T-helper 2 cell treated with Interferon-gamma antibody and Interleukin-4, amounts not matched to agents 5 μg/mL and 100 μg/mL, for 36 hours (primary cell): Measurements from ENCODE around the gene RB1.
"Not testable (repeated sequence)": the region's sequence is repeated elsewhere in the genome, so short reads cannot be mapped to it uniquely, and the experiment has no call there.

Experiments
- DNase-seq: peaks from one replicate; pipeline ENCODE4 v3.0.0; 2021; ENCODE audit warnings: low spot score
- H3K27ac Mint-ChIP-seq: one replicate; pipeline ENCODE4 v1.8.0; 2021; ENCODE audit warnings: mild to moderate bottlenecking, mixed read lengths
- H3K27me3 Mint-ChIP-seq: one replicate; pipeline ENCODE4 v1.8.0; 2021; ENCODE audit warnings: low read depth, mixed read lengths
- H3K36me3 Mint-ChIP-seq: one replicate; pipeline ENCODE4 v1.8.0; 2021; ENCODE audit warnings: low read depth, mixed read lengths
- H3K4me1 Mint-ChIP-seq: one replicate; pipeline ENCODE4 v1.8.0; 2021; ENCODE audit warnings: low read depth, mixed read lengths
- H3K4me3 Mint-ChIP-seq: one replicate; pipeline ENCODE4 v1.8.0; 2022; ENCODE audit warnings: mild to moderate bottlenecking, moderate library complexity, mixed read lengths
- H3K9me3 Mint-ChIP-seq: one replicate; pipeline ENCODE4 v1.8.0; 2021; ENCODE audit warnings: mixed read lengths

Gene RB1

DNA sequence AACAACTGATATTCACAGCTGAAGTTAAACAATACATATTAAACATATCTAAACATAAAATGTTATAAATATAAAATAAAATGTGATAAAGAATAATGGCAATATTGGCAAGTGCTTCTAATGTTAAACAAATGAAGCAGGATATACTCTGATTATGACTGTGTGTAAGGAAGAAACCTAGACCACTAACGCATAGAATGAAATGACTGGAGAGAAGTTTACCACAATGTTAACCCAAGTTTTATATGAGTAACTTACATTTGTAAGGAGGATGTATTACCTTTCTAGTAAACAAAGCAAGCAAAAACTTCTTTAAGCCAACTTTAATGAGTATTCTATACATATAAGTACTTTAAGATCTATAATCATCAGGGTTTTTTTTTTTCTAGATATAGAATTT, 43.0 kb downstream of the RB1 start:
- Mint-ChIP-seq H3K4me3 (no peak overlapping the region), H3K27me3 (no peaks in the 10 kb centered on the region), H3K27ac (no peak overlapping the region), H3K4me1 (peaks cover 17% of the 10 kb centered on the region), H3K9me3 (peaks cover 16% of the 10 kb centered on the region), H3K36me3 (peaks cover 50% of the 10 kb centered on the region)
- no peak for DNase-seq

DNA sequence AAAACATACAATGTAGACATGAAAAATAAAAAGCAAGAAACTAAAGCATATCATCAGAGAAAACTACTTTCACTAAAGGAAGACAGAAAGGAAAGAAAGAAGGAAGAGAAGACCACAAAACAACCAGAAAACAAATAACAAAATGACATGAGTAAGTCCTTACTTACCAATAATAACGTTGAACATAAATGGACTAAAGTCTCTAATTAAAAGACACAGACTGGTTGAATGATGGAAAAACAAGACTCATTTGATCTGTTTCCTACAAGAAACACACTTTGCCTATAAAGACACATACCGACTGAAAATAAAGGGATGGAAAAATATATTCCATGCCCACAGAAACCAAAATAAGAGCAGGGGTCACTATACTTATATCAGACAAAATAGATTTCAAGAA, 46.0 kb downstream of the RB1 start:
- H3K4me3 Mint-ChIP-seq, result no peak overlapping the region
- no peak for DNase-seq
- no peak overlapping the region for H3K27ac Mint-ChIP-seq
- peaks cover 12% of the 10 kb centered on the region for H3K4me1 Mint-ChIP-seq
- peaks cover 68% of the 10 kb centered on the region for H3K36me3 Mint-ChIP-seq
- H3K27me3 Mint-ChIP-seq, result no peaks in the 10 kb centered on the region
- peaks cover 40% of the 10 kb centered on the region for H3K9me3 Mint-ChIP-seq

DNA sequence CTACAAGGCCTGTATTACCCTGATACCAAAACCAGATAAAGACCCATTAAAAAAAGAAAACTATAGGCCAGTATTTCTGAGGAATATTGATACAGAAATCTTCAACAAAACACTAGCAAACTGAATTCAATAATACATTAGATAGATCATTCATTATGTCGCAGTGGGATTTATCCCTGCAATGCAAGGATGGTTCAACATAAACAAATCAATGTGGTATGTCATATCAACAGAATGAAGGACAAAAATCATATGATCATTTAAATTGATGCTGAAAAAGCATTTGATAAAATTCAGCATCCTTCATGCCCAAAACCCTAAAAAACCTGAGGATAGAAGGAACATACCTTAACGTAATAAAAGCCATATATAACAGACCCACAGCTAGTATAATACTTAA, 50.0 kb downstream of the RB1 start:
- peaks cover 4% of the 10 kb centered on the region for H3K4me1 Mint-ChIP-seq
- no peak overlapping the region for H3K4me3 Mint-ChIP-seq
- H3K27me3 Mint-ChIP-seq, result no peaks in the 10 kb centered on the region
- peaks cover 69% of the 10 kb centered on the region for H3K36me3 Mint-ChIP-seq
- no peak for DNase-seq
- no peak overlapping the region for H3K27ac Mint-ChIP-seq
- peaks cover 52% of the 10 kb centered on the region for H3K9me3 Mint-ChIP-seq

DNA sequence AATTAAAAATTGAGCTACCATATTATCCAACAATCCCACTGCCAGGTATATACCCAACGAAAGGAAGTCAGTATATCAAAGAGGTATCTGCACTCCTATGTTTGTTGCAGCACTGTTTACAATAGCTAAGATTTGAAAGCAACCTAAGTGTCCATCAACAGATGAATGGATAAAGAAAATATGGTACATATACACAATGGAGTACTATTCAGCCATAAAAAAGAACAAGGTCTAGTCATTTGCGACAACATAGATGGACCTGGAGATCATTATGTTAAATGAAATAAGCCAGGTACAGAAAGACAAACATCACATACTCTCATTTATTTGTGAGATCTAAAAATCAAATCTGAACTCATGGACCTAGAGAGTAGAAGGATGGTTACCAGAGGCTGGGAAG, 52.0 kb downstream of the RB1 start:
- not testable (repeated sequence) for H3K4me3 Mint-ChIP-seq, H3K27ac Mint-ChIP-seq, H3K27me3 Mint-ChIP-seq, DNase-seq, H3K4me1 Mint-ChIP-seq
- peaks cover 47% of the 10 kb centered on the region for H3K9me3 Mint-ChIP-seq
- peaks cover 61% of the 10 kb centered on the region for H3K36me3 Mint-ChIP-seq

DNA sequence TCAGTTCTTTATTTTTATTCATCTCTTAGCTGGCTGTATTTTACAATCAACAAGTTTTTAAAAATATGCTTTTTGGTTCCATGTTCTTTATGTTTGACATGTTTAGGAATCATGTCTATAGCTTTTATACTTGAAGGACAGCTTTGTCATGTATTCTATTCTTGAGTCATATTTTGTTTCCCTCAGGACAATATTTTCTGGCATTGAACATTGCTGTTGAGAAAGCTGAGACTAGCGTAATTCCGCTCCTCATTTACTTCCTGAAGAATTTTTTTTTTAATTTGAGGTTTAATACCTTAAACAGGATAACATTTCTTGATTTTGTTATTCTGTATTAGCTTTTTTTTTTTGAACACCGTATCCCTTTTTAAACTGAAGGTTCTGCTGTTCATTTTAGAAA, 53.2 kb downstream of the RB1 start:
- peaks cover 36% of the 10 kb centered on the region for H3K9me3 Mint-ChIP-seq
- H3K36me3 Mint-ChIP-seq, result peaks cover 55% of the 10 kb centered on the region
- no peak overlapping the region for H3K27ac Mint-ChIP-seq
- H3K4me1 Mint-ChIP-seq, result peaks cover 2% of the 10 kb centered on the region
- DNase-seq, result no peak
- no peaks in the 10 kb centered on the region for H3K27me3 Mint-ChIP-seq
- H3K4me3 Mint-ChIP-seq, result no peak overlapping the region

DNA sequence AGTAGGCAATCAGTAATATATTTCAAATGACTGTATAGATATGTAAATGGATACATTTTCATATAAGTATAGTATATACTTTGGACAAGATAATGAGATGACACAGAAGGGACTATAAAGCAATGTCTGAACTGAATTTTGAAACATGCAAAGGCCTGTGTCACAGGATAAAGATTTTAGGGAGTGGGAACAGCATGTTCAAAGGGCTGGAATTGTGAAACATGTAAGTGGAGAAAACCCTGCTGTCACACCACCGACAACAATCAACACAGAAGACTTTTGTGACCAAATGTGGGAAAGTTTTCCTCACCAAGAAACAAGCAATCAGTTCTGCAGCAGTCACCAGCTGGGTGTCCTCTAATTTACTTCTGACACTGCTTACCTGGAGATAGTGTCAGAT, 66.4 kb downstream of the RB1 start:
- Mint-ChIP-seq H3K27ac (no peak overlapping the region), H3K4me1 (no peaks in the 10 kb centered on the region), H3K27me3 (no peaks in the 10 kb centered on the region), H3K9me3 (peaks cover 4% of the 10 kb centered on the region), H3K4me3 (no peak overlapping the region), H3K36me3 (peaks cover 41% of the 10 kb centered on the region)
- DNase-seq, result no peak

DNA sequence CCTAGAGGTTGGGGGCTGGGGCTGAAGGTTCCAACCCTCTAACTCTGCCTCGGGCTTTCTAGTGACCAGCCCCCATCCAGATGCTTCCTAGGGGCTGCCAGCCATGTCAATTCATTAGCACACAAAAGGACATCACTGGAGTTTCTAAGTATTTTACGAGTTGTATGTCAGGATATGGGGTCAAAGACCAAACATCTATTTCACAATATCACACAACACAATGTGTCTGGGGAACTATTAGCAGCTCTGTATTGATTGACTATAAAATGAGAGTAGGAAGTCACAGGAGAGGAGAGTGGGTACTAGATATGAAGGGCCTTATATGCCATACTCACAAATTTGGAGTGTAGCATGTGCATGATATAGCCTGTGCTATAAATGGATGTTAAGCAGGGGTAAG, 67.3 kb downstream of the RB1 start:
- Mint-ChIP-seq H3K27ac (no peak overlapping the region), H3K4me1 (no peaks in the 10 kb centered on the region), H3K27me3 (no peaks in the 10 kb centered on the region), H3K36me3 (peaks cover 40% of the 10 kb centered on the region), H3K4me3 (no peak overlapping the region), H3K9me3 (peaks cover 6% of the 10 kb centered on the region)
- DNase-seq, result no peak

DNA sequence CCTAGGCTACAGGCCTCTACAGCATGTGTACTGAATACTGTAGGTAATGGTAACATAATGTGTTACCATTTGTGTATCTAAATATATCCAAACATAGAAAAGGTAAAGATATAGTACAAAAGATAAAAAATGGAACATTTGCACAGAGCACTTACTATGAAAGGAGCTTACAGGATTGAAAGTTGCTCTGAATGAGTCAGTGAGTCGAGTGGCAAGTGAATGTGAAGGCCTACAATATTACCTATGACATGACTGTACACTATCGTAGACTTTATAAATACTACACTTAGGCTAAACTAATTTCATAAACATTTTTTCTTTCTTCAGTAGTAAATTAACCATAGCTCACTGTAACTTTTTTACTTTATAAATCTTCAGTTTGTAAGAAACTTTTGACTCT, 74.3 kb downstream of the RB1 start:
- Mint-ChIP-seq H3K27ac (no peak overlapping the region), H3K36me3 (peaks cover 51% of the 10 kb centered on the region), H3K4me1 (no peaks in the 10 kb centered on the region), H3K4me3 (no peak overlapping the region), H3K9me3 (peaks cover 6% of the 10 kb centered on the region), H3K27me3 (no peaks in the 10 kb centered on the region)
- DNase-seq, result no peak

DNA sequence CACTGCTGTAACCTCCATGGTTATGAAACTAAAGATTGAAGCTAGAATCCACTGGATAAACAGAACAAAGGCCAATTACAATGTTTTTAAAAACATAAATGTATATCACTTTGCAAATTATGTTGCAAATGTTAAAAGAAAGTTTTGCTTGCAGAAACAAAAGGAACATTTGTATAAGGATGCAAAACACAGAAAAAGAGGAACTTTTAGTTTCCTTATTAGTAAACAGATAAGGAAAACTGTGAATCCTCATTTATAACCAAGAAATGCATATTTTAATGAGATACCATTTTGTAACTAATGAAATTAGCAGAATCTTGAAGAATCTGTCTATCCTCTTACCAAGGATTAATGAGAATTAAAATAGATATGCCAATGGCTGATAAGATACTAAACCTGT, 77.0 kb downstream of the RB1 start:
- DNase-seq, result no peak
- Mint-ChIP-seq H3K36me3 (peaks cover 51% of the 10 kb centered on the region), H3K27me3 (no peaks in the 10 kb centered on the region), H3K27ac (no peak overlapping the region), H3K9me3 (no peaks in the 10 kb centered on the region), H3K4me3 (no peak overlapping the region), H3K4me1 (no peaks in the 10 kb centered on the region)

DNA sequence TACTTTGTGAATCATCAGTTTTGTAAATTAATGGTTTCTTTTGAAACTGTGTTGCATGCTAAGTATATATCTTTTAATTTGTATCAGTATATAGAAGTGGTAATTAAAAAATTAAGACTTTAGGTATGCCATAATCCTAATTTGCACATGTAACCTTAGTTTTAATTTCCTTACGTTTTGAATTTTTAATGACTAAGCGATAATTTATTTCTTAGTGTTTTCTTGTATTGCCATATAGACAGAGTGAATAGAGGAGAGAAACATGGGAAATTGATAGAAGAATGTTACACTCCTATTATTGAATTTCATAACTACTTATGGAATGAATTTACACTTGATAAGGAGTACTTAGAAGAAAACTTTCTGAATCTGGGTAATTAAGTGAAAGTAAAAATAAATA, 79.8 kb downstream of the RB1 start:
- no peak for DNase-seq
- Mint-ChIP-seq H3K27ac (no peak overlapping the region), H3K36me3 (peaks cover 50% of the 10 kb centered on the region), H3K9me3 (no peaks in the 10 kb centered on the region), H3K4me3 (no peak overlapping the region), H3K27me3 (no peaks in the 10 kb centered on the region), H3K4me1 (peaks cover 3% of the 10 kb centered on the region)

DNA sequence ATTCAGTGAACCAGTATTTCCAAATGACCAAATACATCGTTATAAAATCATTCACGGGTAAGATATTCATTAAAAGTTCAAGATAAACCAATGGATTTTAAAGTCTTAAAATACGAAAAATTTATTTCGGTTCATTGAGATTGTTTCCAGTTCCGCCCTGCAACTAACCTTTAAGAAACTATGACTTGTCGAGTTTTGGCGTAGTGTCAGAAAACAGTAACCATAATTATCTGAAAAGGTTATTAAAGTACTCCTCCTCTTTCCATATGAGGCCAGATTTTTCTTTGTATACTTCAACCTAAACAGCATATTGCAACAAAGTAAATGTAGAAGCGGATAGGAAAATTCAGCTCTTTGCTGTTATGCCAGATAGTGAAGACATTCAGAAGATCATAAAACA, 83.3 kb downstream of the RB1 start:
- Mint-ChIP-seq H3K27ac (no peak overlapping the region), H3K36me3 (peaks cover 48% of the 10 kb centered on the region), H3K9me3 (peaks cover under 1% of the 10 kb centered on the region), H3K27me3 (no peaks in the 10 kb centered on the region), H3K4me3 (no peak overlapping the region), H3K4me1 (peaks cover 13% of the 10 kb centered on the region)
- DNase-seq, result no peak

DNA sequence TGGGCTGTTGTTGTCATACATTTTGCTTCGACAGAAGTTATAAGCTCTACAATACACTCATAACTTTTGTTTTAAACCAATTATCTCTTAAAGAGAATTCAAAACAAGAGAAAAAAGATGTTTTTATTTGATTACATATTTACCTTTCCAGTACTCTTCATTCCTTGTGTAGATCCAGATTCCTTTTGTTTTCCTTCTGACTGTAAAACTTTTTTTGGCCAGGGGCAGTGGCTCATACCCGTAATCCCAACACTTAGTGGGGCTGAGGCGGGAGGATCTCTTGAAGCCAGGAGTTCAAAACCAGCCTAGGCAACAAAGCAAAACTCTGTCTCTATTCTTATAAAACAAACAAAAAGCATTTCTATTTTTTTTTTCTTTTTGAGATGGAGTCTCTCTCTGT, 87.7 kb downstream of the RB1 start:
- peaks cover 29% of the 10 kb centered on the region for H3K9me3 Mint-ChIP-seq
- no peak overlapping the region for H3K4me3 Mint-ChIP-seq
- H3K36me3 Mint-ChIP-seq, result peaks cover 60% of the 10 kb centered on the region
- no peak overlapping the region for H3K27ac Mint-ChIP-seq
- DNase-seq, result no peak
- H3K4me1 Mint-ChIP-seq, result peaks cover 13% of the 10 kb centered on the region
- no peaks in the 10 kb centered on the region for H3K27me3 Mint-ChIP-seq

DNA sequence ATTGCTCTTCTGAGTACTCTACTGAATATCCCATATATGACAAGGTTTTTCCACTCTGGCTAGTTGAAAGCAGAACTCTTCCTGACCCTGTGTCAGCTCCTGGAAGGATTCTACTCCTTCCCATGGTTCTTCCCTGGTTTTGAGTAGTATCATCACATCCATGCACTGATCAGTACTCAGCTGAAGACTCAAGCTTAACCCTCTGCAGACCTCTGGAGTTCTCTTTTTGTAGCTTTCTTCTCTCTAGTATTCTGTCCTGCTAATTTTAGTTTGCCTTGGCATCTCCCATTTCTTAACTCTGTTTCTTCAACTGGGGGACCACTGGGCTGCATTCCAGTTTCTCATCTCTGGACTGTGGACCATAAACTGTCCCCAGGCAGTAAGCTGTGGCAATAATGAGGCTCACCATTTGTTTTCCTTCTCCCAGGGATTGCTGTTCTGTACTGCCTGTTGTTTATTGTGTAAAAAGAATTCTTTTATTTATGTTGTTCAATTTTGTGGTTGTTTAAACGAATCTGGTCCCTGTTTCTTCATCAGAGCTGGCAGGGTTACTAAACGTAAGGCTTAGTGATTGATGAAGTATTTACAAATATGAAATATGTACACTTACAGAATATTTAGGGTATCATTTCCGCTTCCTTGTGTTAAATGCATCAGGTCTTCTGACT, 89.6 kb downstream of the RB1 start:
- H3K27me3 Mint-ChIP-seq, result no peaks in the 10 kb centered on the region
- H3K9me3 Mint-ChIP-seq, result peaks cover 37% of the 10 kb centered on the region
- DNase-seq, result no peak
- no peak overlapping the region for H3K4me3 Mint-ChIP-seq
- H3K27ac Mint-ChIP-seq, result no peak overlapping the region
- peaks cover 10% of the 10 kb centered on the region for H3K4me1 Mint-ChIP-seq
- peaks cover 67% of the 10 kb centered on the region for H3K36me3 Mint-ChIP-seq

DNA sequence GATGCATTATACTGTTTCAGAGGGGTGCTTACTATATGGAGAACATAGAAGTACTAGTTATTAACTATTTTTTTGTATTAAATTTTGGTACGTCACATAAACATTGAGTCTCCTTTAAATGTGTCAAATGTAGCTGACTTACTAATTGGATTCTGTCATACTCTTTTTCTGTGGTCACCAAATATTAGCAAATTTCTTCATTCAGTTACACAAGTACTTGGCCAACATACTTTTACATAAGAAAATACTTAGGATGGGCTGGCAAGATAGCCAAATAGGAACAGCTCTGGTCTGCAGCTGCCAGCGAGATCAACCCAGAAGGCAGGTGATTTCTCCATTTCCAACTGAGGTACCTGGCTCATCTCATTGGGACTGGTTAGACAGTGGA, 90.1 kb downstream of the RB1 start:
- no peak for DNase-seq
- H3K27me3 Mint-ChIP-seq, result no peaks in the 10 kb centered on the region
- peaks cover 9% of the 10 kb centered on the region for H3K4me1 Mint-ChIP-seq
- no peak overlapping the region for H3K4me3 Mint-ChIP-seq
- peaks cover 66% of the 10 kb centered on the region for H3K36me3 Mint-ChIP-seq
- H3K27ac Mint-ChIP-seq, result no peak overlapping the region
- H3K9me3 Mint-ChIP-seq, result peaks cover 37% of the 10 kb centered on the region

DNA sequence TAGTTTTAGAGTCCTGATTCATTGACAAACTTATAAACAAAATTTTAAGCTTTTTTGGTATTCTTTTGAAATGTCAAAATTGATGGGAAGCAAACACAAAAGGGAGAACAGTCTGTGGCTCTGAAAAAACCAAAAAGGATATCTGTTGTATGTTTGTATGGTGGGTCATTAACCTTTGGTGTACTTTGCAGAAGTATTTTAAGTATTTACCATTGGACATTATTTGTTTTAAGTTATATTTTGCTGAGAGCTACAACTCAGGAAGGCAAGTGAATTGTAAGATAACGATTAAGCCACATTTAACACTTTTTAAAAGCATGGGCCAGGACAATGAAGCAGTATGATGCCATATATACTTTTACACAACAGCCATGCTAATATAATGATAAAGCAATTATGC, 94.2 kb downstream of the RB1 start:
- DNase-seq, result no peak
- no peaks in the 10 kb centered on the region for H3K27me3 Mint-ChIP-seq
- H3K36me3 Mint-ChIP-seq, result peaks cover 47% of the 10 kb centered on the region
- no peak overlapping the region for H3K4me3 Mint-ChIP-seq
- no peak overlapping the region for H3K27ac Mint-ChIP-seq
- peaks cover 28% of the 10 kb centered on the region for H3K9me3 Mint-ChIP-seq
- peaks cover 27% of the 10 kb centered on the region for H3K4me1 Mint-ChIP-seq
